Endothelial cell of umbilical vein (primary cell): ENCODE measurements around the gene SRGAP3.

Source experiments
- CTCF ChIP-seq, 2 donors: IDR thresholded peaks; 1 replicate in 1 of 2; 2 replicates in 1 of 2; pipeline ENCODE4 v1.5.1; 2011; ENCODE audit warnings: low read length in 2 of 2, mild to moderate bottlenecking in 2 of 2, moderate library complexity in 2 of 2, control low read depth in 1 of 2, inconsistent platforms in 1 of 2, low read depth in 1 of 2; ENCODE audit not compliant: insufficient read depth in 1 of 2; ENCODE audit errors: extremely low read depth in 1 of 2
- EZH2 ChIP-seq: IDR thresholded peaks from 2 replicates; pipeline ENCODE4 v1.6.1; 2012; ENCODE audit warnings: borderline replicate concordance, low read depth, mild to moderate bottlenecking, moderate library complexity, low read length, inconsistent platforms; ENCODE audit not compliant: severe bottlenecking
- FOS ChIP-seq: IDR thresholded peaks from 2 replicates; pipeline ENCODE4 v1.6.1; 2011; ENCODE audit warnings: mild to moderate bottlenecking, low read length, moderate library complexity, borderline replicate concordance; ENCODE audit not compliant: insufficient read depth
- MAX ChIP-seq: IDR thresholded peaks from 2 replicates; pipeline ENCODE4 v1.6.1; 2011; ENCODE audit not compliant: insufficient read depth, insufficient read length
- MYC ChIP-seq: IDR thresholded peaks from one replicate; pipeline ENCODE4 v1.6.1; 2011; ENCODE audit warnings: mild to moderate bottlenecking, low read depth, low read length
- POLR2A ChIP-seq: IDR thresholded peaks from 2 replicates; pipeline ENCODE4 v1.6.1; 2012; ENCODE audit warnings: low read depth, mild to moderate bottlenecking, control low read depth, low read length
- POLR2AphosphoS5 ChIP-seq: IDR thresholded peaks from 2 replicates; pipeline ENCODE4 v1.6.1; 2012; ENCODE audit warnings: low read depth, mild to moderate bottlenecking, control low read depth, low read length, moderate library complexity; ENCODE audit not compliant: insufficient read depth

- TF ChIP-seq POLR2AphosphoS5 (no peak), FOS (no peak), MAX (no peak), CTCF (IDR thresholded peaks at IDR 0.05; ENCODE audit: extremely low read depth in 1 of 2, insufficient read depth in 1 of 2, low read depth in 1 of 2, low read length in 2 of 2) (no peak), POLR2A (no peak), MYC (no peak), EZH2 (no peak)
These were observed 265.9 kb downstream of the SRGAP3 start for GRCh38 chr3:8983591-8983990.
